Measurements from ENCODE around the gene JPH4. TPM values are rescaled to one million over a fixed set of nuclear protein-coding genes. Genes with fewer than 3 reads are reported as not detected.

The JPH4 gene
- polyA plus RNA-seq, 2 of the 4 experiments (the other 2 are of a cell fraction): 0.05 TPM; not detected in 1

GRCh38 chr14:23530375-23531055 is 48.1 kb downstream of the JPH4 start:
- Histone ChIP-seq H3K4me3 (no peak overlapping the region), H3K9me3 (no peaks in the 10 kb centered on the region), H3K4me2 (no peak overlapping the region), H3K4me1 (no peaks in the 10 kb centered on the region), H3K27ac (no peak overlapping the region)
- WGBS (ENCODE audit: missing lambda C conversion rate): 75% methylated on average over 10 of the region's 10 CpGs
- ChIA-PET CTCF (interaction anchor here (0.9 to 5.0 kb wide), 10 partner anchors 9 to 777 kb away, joined by 3 to 34 read pairs (median 3); partner anchors contain the start of gene CIDEB), POLR2A (no interaction called here)
- ATAC-seq (no peak), FAIRE-seq (no peak), DNase-seq (ENCODE audit: low read depth in 1 of 2, low spot score in 1 of 2) (no peak)
- TF ChIP-seq E2F6 (IDR thresholded peaks at IDR 0.05; ENCODE audit: borderline replicate concordance, low read depth): no peak
- TF ChIP-seq RCOR1 (IDR thresholded peaks at IDR 0.05; ENCODE audit: low read depth, low read length): no peak
- TF ChIP-seq MAFK (IDR thresholded peaks at IDR 0.05; ENCODE audit: partially characterized antibody): no peak
- no peak for TF ChIP-seq RFX5 (IDR thresholded peaks at IDR 0.05)
- TF ChIP-seq CTCF (IDR thresholded peaks at IDR 0.05): no peak
- TF ChIP-seq REST (IDR thresholded peaks at IDR 0.05): no peak
- no peak for TF ChIP-seq CHD2 (IDR thresholded peaks at IDR 0.05; ENCODE audit: low read length, partially characterized antibody)
- TF ChIP-seq HOXB13 (CRISPR knock-in tag; IDR thresholded peaks at IDR 0.05; ENCODE audit: low read depth): no peak

GRCh38 chr14:23529016-23529415 is 49.6 kb downstream of the JPH4 start:
- no peak overlapping the region for H3K4me3 ChIP-seq
- WGBS (ENCODE audit: missing lambda C conversion rate): 68% methylated on average over 3 of the region's 3 CpGs
- FAIRE-seq (no peak), ATAC-seq (no peak), DNase-seq (ENCODE audit: low read depth in 1 of 2, low spot score in 1 of 2) (no peak)
- no peaks in the 10 kb centered on the region for H3K4me1 ChIP-seq
- TF ChIP-seq SREBF2 (IDR thresholded peaks at IDR 0.05): no peak
- no peak for TF ChIP-seq HOXB5 (CRISPR knock-in tag; IDR thresholded peaks at IDR 0.05)
- TF ChIP-seq HDAC2 (IDR thresholded peaks at IDR 0.05): no peak
- TF ChIP-seq RNF2 (IDR thresholded peaks at IDR 0.05; ENCODE audit: borderline replicate concordance, low read depth): no peak
- no peak for TF ChIP-seq FOSB (CRISPR knock-in tag; IDR thresholded peaks at IDR 0.05)
- no peak for TF ChIP-seq PHF8 (IDR thresholded peaks at IDR 0.05; ENCODE audit: borderline replicate concordance, low read depth)
- TF ChIP-seq POLR2AphosphoS2 (conservative IDR thresholded peaks at IDR 0.05; ENCODE audit: low read length): no peak
- no peak for TF ChIP-seq CHD4 (IDR thresholded peaks at IDR 0.05; ENCODE audit: borderline replicate concordance)
- no peak for TF ChIP-seq RAD21 (conservative IDR thresholded peaks at IDR 0.05 in 1 of 2, IDR thresholded peaks at IDR 0.05 in 1 of 2)
- TF ChIP-seq CHD2 (IDR thresholded peaks at IDR 0.05; ENCODE audit: low read length, partially characterized antibody): no peak
- TF ChIP-seq CBX2 (IDR thresholded peaks at IDR 0.05; ENCODE audit: borderline replicate concordance, low read depth): no peak
- no peak for TF ChIP-seq PBX3 (IDR thresholded peaks at IDR 0.05)
- no peak for TF ChIP-seq REST (IDR thresholded peaks at IDR 0.05)
- TF ChIP-seq TFCP2L1 (CRISPR knock-in tag; IDR thresholded peaks at IDR 0.05): no peak
- TF ChIP-seq ZC3H11A (IDR thresholded peaks at IDR 0.05): no peak
- TF ChIP-seq ZSCAN20 (CRISPR knock-in tag; IDR thresholded peaks at IDR 0.05): no peak
- TF ChIP-seq MAFK (IDR thresholded peaks at IDR 0.05; ENCODE audit: partially characterized antibody): no peak
- TF ChIP-seq FOXS1 (CRISPR knock-in tag; IDR thresholded peaks at IDR 0.05): no peak
- no peak overlapping the region for H3K4me2 ChIP-seq
- POLR2A ChIA-PET: no interaction called here
- H3K9me3 ChIP-seq: no peaks in the 10 kb centered on the region
- H3K27ac ChIP-seq: no peak overlapping the region
- CTCF ChIA-PET: interaction anchor here (1.1 to 5.0 kb wide), 8 partner anchors 11 to 54 kb away, joined by 3 to 34 read pairs (median 5); no protein-coding TSS in a partner anchor

Data from A549 (cell line).